GM12878 (cell line): Measurements from ENCODE around the gene PIAS1. TPM values are rescaled to one million over a fixed set of nuclear protein-coding genes. Genes with fewer than 3 reads are reported as not detected.

Source experiments
- DPF2 ChIP-seq: fragments of 450-650 bp; IDR thresholded peaks from 2 replicates; pipeline ENCODE4 v1.6.1; 2017; ENCODE audit warnings: mild to moderate bottlenecking
- KDM1A ChIP-seq: fragments of 200-600 bp; sonication (generic); IDR thresholded peaks from 2 replicates; pipeline ENCODE4 v1.6.1; 2016; ENCODE audit warnings: borderline replicate concordance
- MLLT1 ChIP-seq: fragments of 450-650 bp; IDR thresholded peaks from 2 replicates; pipeline ENCODE4 v1.6.1; 2016; ENCODE audit warnings: mild to moderate bottlenecking
- MTA3 ChIP-seq: IDR thresholded peaks from 2 replicates; pipeline ENCODE4 v1.6.1; 2012; ENCODE audit warnings: low read length, inconsistent platforms, borderline replicate concordance
- NFXL1 ChIP-seq: fragments of 450-650 bp; IDR thresholded peaks from 2 replicates; pipeline ENCODE4 v1.6.1; 2017; ENCODE audit warnings: antibody characterized with exemption, mild to moderate bottlenecking, borderline replicate concordance
- NR2F1 ChIP-seq: fragments of 450-650 bp; conservative IDR thresholded peaks from 2 replicates; pipeline ENCODE4 v1.6.1; 2017; ENCODE audit warnings: mild to moderate bottlenecking
- PRDM15 ChIP-seq: fragments of 450-650 bp; formaldehyde crosslinking; IDR thresholded peaks from 2 replicates; pipeline ENCODE4 v1.4.0; 2020; ENCODE audit warnings: mild to moderate bottlenecking, moderate library complexity
- SPI1 ChIP-seq: IDR thresholded peaks from 2 replicates; pipeline ENCODE4 v1.6.1; 2011; ENCODE audit warnings: low read depth, mild to moderate bottlenecking, low read length, moderate library complexity, borderline replicate concordance; ENCODE audit not compliant: insufficient read depth
- STAT3 ChIP-seq: IDR thresholded peaks from 2 replicates; pipeline ENCODE4 v1.6.1; 2011; ENCODE audit warnings: low read depth, low read length, improper control_type of control experiment
- SUZ12 ChIP-seq: fragments of 200-600 bp; sonication (generic); IDR thresholded peaks from one replicate; pipeline ENCODE4 v1.6.1; 2018; ENCODE audit warnings: antibody characterized with exemption, mild to moderate bottlenecking; ENCODE audit not compliant: unreplicated experiment
- ZBTB11 ChIP-seq: fragments of 450-650 bp; formaldehyde crosslinking; IDR thresholded peaks from 2 replicates; pipeline ENCODE4 v1.5.0; 2022; ENCODE audit warnings: mild to moderate bottlenecking, missing genetic modification characterization
- ZBTB4 ChIP-seq: fragments of 450-650 bp; formaldehyde crosslinking; IDR thresholded peaks from 2 replicates; pipeline ENCODE4 v1.4.0; 2022; ENCODE audit warnings: mild to moderate bottlenecking, moderate library complexity
- polyA plus RNA-seq, 11 experiments: library from polyadenylated mRNA; depleted of rRNA in 4 of 11; unstranded in 6 of 11; stranded (reverse) in 5 of 11; fragments of >200 nt; fragmentation: Nextera tagmentation in 4 of 11; fragmentation: Illumina TruSeq in 1 of 11; extraction: Ambion mirVana in 4 of 11; extraction: Trizol in 1 of 11; gene quantifications; 1 replicate in 1 of 11; 2 replicates in 10 of 11; pipeline versions ENCODE4 v1.2.1 to v1.2.3, GENCODE V29; 2011 to 2016; ENCODE audit warnings: inconsistent platforms in 2 of 11, missing spikeins in 2 of 11, low read depth in 1 of 11
- total RNA-seq, 4 experiments: library from RNA; depleted of rRNA in 3 of 4; stranded (reverse); fragments of >200 nt in 3 of 4; fragmentation: Illumina TruSeq in 1 of 4; extraction: Trizol in 1 of 4; gene quantifications; 2 replicates each; pipeline versions ENCODE4 v1.2.1 to v1.2.3, GENCODE V29; 2013 to 2021
- TF ChIP-seq, protein P1 (sequence below): fragments of 450-650 bp; IDR thresholded peaks from 2 replicates; pipeline ENCODE4 v1.6.1; 2018; ENCODE audit warnings: mild to moderate bottlenecking, low read depth, moderate library complexity; ENCODE audit not compliant: partially characterized antibody

Gene PIAS1
- total and polyA plus RNA-seq, 10 of the 15 experiments (the other 5 are each of a cell fraction or from before 2014, with no cell fraction given): 20.2 to 96.3 (median 37.0) TPM

GRCh38 chr15:68229386-68230156 is 175.5 kb downstream of the PIAS1 start, which contains the start of gene CLN6 (continued):
- no peak for TF ChIP-seq PRDM15
- TF ChIP-seq, protein P1, sequence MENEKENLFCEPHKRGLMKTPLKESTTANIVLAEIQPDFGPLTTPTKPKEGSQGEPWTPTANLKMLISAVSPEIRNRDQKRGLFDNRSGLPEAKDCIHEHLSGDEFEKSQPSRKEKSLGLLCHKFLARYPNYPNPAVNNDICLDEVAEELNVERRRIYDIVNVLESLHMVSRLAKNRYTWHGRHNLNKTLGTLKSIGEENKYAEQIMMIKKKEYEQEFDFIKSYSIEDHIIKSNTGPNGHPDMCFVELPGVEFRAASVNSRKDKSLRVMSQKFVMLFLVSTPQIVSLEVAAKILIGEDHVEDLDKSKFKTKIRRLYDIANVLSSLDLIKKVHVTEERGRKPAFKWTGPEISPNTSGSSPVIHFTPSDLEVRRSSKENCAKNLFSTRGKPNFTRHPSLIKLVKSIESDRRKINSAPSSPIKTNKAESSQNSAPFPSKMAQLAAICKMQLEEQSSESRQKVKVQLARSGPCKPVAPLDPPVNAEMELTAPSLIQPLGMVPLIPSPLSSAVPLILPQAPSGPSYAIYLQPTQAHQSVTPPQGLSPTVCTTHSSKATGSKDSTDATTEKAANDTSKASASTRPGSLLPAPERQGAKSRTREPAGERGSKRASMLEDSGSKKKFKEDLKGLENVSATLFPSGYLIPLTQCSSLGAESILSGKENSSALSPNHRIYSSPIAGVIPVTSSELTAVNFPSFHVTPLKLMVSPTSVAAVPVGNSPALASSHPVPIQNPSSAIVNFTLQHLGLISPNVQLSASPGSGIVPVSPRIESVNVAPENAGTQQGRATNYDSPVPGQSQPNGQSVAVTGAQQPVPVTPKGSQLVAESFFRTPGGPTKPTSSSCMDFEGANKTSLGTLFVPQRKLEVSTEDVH: no peak
- peak; percentile 91; the same call in 1 of the 2 replicates for TF ChIP-seq DPF2
- TF ChIP-seq STAT3: no peak
- no peak for TF ChIP-seq KDM1A
- peak; percentile 88 for TF ChIP-seq NR2F1
- TF ChIP-seq MTA3: no peak; the same call in 1 of the 2 replicates
- no peak for TF ChIP-seq SPI1
- TF ChIP-seq ZBTB4 (CRISPR knock-in tag): no peak
- no peak for TF ChIP-seq ZBTB11 (CRISPR knock-in tag)
- peak; percentile 83; the same call in 1 of the 2 replicates for TF ChIP-seq NFXL1
- TF ChIP-seq MLLT1: 0 out of 2 replicates have a peak, but pooled peaks have one; percentile 36
- TF ChIP-seq SUZ12: no peak
